Stimulated activated CD8-positive, alpha-beta memory T cell treated with anti-CD3 and anti-CD28 coated beads, Interleukin-2, amount 100 ng/mL, for 48 hours (primary cell): ENCODE data around the gene CDCA4.
A peak's percentile ranks its signal among the peaks of the same experiment; 100 is the strongest.
"Not testable (repeated sequence)": the region's sequence is repeated elsewhere in the genome, so short reads cannot be mapped to it uniquely, and the experiment has no call there.

Source experiments
- DNase-seq, 2 donors: peaks; one replicate each; pipeline ENCODE4 v3.0.0-alpha.2; 2020; ENCODE audit warnings: low read depth in 2 of 2

Gene CDCA4

GRCh38 chr14:105058521-105059034 lies 37.7 kb upstream of the CDCA4 start:
- no peak for DNase-seq

DNA sequence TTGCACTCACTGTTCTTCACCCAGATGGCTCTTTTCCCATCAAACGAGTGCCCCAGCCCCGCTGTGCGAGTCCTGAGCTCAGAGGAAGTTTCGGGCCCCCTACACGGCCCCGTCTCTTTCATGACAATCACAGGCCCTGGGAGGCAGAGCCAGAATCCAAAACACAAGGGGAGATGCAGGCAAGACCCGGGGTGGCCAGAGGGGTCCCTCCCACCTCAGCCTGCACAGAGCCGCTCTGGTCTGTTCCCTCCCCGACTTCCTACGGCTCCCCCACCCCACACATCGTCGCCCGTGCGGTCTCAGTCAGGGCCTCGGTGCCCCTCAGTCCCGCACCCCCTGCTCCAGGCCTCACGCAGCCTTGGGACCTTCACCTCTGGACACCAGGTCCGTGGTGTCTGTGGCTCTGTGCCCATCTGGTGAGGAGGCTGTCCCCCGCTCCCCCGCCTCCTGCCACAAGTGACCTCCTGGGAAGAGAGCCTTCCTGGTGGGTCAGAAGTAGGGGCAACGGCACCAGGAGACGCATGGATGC lies 35.5 kb upstream of the CDCA4 start:
- no peak for DNase-seq

GRCh38 chr14:105055736-105056302 lies 34.9 kb upstream of the CDCA4 start:
- DNase-seq: no peak

DNA sequence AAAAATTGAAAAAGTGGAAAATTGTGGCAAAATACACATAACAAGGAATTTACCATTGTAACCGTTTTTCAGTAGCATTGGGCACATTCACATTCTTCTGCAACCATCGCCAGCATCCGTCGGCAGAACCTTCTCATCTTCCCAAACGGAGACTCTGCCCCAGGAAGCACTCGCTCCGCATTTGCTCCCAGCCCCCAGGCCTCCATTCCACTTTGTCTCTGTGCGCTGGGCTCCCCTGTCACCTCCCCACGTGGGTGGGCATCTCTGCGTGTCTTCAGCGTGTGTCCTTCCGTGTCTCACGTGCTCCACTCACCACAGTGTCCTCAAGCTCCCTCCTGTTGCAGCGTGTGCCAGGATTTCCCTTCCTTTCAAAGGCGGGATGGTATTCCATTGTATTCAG lies 34.5 kb upstream of the CDCA4 start:
- DNase-seq: no peak

- no peak for DNase-seq
Measured at GRCh38 chr14:105053996-105054395, 33.1 kb upstream of the CDCA4 start.

- DNase-seq: no peak
Measured at GRCh38 chr14:105053421-105053820, 32.5 kb upstream of the CDCA4 start.

- no peak for DNase-seq
Measured at GRCh38 chr14:105052110-105052458, 31.2 kb upstream of the CDCA4 start.

- no peak for DNase-seq
Measured at GRCh38 chr14:105051182-105052109, 30.6 kb upstream of the CDCA4 start.

DNA sequence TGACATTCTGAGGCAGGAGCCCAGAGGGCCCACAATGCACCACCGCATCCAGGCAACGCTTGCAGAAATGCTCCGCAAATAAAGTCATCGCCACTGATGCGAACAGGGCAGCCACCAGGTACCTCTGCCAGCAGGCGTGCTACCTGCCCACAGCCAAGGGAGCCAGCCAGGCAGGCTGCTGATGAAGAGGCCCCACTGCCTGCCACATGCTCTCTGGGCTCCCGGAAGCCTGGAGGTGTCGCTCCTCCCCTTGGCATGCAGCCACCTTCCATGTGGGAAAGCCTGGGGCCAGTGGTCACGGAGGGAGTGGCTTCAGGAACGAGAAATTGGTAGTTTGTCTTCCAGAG lies 29.6 kb upstream of the CDCA4 start:
- no peak for DNase-seq

DNA sequence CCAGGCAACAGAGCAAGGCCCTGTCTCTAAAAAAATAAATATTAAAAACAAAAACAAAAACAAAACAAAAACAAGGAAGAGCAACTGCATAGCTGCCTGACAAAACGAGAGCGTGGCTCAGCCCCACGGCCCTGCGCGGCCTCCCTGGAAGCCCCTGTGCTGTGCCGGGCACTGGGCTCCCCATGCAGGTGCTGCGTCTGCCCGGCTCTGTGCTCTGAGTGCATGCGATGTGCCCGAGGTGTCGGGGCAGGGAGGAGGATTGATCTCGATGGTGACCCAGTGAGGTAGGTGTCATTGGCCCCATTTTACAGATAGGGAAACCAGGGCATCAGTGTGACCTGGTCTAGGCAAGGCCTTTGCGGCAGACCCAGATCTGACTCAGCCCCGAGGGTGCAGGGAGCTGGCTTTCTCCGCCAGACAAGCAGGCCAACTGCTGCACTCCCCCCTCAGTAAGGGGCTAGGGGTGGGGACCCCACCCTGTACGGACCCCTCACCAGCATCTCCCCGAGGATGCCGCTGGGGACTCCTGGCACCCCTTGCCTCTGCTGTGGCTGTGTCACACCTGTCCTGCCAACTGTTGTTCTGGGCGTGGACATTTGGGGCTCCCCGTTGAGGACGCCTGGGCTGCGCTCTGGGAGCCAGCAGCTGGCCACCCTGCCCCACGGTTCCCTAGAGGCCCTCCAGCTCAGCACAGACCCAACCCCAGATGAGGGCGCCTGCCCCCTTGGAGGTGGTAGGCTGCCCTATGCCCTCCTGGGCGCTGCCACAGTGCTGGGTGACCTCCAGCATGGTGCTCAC lies 29.1 kb upstream of the CDCA4 start:
- no peak for DNase-seq

DNA sequence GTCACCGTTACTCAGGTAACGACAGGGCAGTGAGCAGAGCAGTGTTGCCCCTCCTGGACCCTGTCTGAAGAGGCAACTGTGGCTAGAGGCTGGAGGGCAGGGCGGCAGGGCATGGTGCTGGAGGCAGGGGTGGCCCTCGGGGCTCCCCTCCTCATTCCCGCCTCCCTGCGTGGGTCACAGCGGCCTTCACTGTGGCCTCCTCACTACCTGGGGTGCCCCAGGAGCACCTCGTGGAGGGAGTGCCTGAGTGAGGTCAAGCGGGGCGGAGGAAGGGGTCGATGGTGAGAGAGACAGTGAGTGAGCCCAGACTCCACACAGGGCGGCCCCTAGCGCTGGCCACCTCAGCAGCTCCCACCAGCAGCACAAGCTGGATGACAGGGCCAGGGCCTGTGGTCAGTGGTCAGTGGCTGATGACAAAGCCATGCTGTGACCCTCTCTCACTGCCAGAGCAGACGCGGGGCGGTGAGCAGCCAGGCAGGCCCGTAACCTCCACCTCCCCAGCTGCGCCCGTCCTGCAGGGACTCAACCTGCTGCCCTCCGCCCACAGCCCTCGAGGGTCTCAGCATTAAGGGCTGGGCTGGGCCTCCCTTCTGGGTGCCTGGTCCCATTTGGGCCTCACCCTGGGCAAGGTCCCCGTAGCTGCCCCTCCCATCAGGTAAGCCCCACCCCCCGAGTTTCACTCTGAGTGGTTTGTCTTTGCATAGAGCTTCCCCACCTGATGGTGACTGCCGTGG lies 26.6 kb upstream of the CDCA4 start:
- DNase-seq: no peak

DNA sequence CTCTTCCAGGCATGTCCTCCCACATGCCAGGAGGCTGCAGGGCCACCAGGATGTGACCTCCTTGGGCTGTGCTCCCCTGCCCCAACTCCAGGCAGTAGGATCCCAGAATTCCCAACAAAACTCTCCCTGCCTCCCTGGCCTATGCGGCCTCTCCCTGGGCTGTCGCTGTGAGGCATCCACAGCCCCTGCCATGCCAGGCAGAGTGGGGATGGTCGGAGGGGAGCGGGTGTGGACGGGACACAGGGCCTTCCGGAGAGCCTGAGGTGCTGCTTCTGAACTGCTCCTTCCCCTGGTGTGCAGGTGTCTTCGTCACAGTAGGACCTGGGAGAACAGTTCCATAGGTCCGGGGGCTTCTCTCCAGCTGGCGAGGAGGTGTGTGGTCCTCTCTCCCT lies 26.0 kb upstream of the CDCA4 start:
- no peak for DNase-seq

DNA sequence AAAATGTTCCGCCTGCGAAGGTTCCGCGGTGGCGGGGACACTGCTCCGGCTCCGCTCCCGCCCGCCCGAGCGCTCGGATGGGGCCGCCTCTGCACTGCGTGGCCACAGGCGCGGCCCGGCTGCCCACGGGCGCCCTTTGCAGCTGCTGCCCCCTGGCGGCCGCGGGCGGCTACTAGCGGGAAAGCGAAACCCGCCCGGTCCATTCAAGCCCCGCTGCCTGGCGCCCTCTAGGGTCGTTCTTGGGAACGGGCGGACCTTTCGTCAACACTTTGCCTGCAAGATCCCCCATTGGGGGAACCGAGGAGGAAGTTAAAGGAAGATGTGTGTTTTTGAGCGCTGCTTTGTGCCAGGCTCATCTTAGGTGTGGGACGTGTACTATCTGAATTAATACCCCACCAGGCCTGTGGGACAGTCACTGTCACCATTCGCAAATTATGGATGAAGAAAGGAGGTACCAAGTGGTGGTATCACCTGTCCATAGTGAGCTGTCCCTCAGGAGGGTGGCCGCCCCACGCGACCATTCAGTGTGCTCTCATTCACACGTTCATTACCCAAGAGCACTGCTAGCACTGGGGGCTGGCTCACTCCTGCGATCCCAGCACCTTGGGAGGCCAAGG lies 24.9 kb upstream of the CDCA4 start:
- peak; percentile 91 to 93 for DNase-seq

DNA sequence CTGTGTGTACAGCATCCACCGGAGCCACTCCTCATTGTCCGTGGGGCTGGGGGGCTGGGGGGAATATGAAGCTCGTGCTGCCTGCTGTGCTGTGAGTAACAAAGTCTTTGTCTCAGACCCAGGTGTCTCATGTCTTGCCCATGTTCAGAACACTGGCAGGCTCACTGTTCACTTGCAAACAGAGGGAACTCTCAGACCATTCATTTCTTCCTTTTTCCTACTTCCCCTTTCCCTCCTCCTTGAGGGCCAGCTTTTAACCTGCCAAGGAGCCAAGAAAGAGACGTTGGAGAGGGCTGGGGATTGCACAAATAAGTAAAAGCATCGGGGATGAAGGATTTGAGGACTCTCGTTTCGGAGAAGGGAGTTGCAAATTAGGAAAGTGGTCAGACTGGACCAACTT lies 22.8 kb upstream of the CDCA4 start:
- no peak for DNase-seq

DNA sequence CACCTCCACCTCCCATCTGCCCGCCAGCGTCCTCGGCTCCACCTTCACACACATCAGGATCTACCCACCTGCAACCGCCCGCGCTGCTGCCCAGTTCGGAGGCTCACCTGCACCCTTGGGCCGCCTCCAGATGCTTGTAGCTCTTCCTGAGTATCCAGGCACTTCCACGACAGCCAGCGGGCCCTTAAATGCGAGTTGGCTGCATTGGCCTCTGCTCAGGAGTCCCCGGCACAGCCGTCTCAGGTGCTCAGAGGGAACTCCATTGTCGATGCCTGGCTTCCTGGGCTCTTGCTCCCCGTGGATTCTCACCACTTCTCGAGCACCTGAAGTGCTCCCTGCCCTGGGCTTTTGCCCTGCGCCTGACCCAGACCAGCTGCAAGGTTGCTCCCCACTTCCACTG lies 21.9 kb upstream of the CDCA4 start:
- no peak for DNase-seq

DNA sequence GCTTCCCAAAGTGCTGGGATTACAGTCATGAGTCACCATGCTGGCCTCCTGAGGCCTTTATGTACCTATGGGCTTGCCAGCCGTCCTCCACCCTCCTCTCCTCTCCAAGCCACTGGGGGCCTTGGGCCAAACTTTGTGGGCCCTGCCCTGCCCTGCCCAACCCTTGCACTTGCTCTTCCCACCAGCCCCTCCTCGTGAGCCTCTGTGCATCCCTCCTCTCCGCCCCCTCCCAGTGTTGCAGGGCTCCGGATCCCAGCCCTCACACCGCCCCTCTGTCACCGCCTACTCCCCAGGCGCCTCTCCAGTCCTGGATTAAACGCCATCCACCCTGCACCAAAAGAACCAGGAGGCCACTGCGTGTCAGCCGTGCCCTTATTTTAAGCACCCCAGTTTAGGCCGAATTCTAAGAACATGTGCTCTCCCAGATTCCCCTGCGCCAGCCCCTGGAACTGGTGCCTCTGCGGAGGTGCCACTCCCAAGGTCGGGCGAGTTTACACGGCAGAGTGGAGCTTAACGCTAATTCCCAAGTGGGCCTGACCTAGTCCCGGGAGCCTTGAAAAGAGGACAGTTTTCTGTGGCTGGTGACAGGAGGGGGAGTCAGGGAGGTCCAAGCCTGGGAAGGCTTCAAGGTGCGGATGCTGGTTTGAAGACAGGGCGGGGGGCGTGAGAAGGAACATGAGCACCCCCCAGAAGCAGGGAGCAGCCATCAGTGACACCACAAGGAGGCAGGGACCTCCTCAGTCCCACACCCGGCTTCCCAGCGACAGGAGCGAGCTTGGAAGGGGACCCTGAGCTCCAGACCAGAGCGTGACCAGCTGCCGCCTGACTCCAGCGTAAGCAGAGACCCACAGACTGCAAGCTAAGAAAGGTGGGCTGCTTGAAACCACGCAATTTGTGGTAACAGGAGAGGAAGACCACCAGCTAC lies 21.2 kb upstream of the CDCA4 start:
- DNase-seq: no peak

GRCh38 chr14:105039458-105040205 lies 18.7 kb upstream of the CDCA4 start:
- DNase-seq: no peak

DNA sequence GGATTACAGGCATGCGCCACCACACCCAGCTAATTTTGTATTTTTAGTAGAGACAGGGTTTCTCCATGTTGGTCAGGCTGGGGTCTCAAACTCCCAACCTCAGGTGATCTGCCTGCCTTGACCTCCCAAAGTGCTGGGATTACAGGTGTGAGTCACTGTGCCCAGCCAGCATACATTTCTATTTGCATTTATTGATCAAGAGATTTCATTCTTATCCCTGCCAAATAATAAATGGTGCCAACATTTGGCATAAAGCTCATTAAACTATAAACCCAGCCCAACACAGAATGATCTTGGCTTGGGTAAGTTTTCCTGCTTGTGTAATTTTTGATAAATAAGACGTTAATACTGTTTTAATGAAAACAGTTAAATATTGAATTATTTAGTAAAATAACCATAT lies 14.7 kb upstream of the CDCA4 start:
- not testable (repeated sequence) for DNase-seq

DNA sequence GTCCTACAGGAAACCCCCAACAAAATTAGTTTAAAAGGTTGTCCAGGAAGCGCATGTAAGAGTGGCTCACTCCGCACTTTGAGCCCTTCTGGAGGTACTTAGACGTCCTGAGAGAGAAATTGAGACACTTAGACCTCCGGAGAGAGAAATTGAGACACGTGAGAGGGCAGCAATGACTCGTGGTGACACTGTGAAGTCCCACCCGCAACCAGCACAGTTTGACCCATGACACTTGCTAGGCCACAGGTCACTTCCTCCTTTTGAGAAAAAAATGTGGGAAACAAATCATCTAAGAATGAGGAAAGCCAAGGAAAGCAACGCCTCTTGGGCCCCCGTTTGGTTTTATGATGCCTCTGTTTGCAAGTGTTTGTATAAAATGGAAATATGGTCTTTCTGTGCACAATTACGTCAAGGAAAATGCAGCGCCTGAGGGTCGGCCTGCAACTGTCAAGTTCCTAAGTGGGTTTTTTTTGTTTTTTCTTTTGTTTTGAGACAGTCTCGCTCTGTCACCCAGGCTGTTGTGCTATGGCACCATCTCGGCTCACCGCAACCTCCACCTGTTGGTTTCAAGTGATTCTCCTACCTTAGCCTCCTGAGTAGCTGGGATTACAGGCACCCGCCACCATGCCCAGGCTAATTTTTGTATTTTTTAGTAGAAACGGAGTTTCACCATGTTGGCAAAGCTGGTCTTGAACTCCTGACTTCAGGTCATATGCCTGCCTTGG lies 13.6 kb upstream of the CDCA4 start:
- no peak for DNase-seq
